PFSK-1 (cell line): Measurements from ENCODE around the gene FFAR3.

Experiments used
- POLR2AphosphoS5 ChIP-seq: IDR thresholded peaks from 2 replicates; pipeline ENCODE4 v1.6.1; 2012; ENCODE audit warnings: low read depth, mild to moderate bottlenecking, control low read depth, low read length, moderate library complexity
- REST ChIP-seq, 2 experiments: IDR thresholded peaks; 2 replicates each; pipeline versions ENCODE4 v1.6.1 to v1.8.0; 2011 to 2012; ENCODE audit warnings: low read depth in 2 of 2, low read length in 2 of 2, control low read depth in 1 of 2, inconsistent platforms in 1 of 2, mild to moderate bottlenecking in 1 of 2, moderate library complexity in 1 of 2; ENCODE audit not compliant: insufficient read depth in 1 of 2
- SIN3A ChIP-seq: IDR thresholded peaks from 2 replicates; pipeline ENCODE4 v1.6.1; 2012; ENCODE audit warnings: mild to moderate bottlenecking, low read length, moderate library complexity, borderline replicate concordance; ENCODE audit not compliant: insufficient read depth

DNA sequence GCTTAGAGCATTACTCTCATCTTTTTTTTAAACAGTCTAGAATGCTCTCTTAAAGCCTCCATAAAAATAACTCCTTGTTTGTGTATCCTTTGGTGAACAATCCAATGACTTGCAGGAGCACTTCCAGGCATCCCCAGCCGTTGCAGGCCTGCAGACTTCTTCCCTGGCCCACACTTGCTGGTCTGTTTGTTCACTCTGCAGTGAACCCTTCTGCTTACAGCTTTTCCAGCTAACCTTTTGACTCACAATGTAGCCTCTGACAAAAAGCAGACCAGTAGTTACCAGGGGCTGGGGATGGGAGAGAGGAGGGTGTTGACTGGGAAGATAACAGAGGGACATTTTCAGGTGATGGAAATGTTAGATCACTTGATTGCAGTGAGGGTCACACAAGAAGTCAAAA is 21.7 kb downstream of the FFAR3 start:
- TF ChIP-seq POLR2AphosphoS5: no peak
- TF ChIP-seq SIN3A: no peak
- no peak for TF ChIP-seq REST (IDR thresholded peaks at IDR 0.05; ENCODE audit: insufficient read depth in 1 of 2, low read depth in 2 of 2, low read length in 2 of 2)
